Measurements from ENCODE around the gene NELFB.

Gene NELFB

GRCh38 chr9:137293482-137294090 lies 38.5 kb downstream of the NELFB start:
- no peak for DNase-seq

GRCh38 chr9:137294091-137294680 lies 39.1 kb downstream of the NELFB start:
- peak; percentile 47 for DNase-seq

GRCh38 chr9:137294681-137295237 lies 39.6 kb downstream of the NELFB start:
- peak; percentile 38 for DNase-seq

- DNase-seq = no peak
Measured at GRCh38 chr9:137295238-137295811, 40.2 kb downstream of the NELFB start.

GRCh38 chr9:137295849-137296669 lies 40.9 kb downstream of the NELFB start:
- no peak for DNase-seq

GRCh38 chr9:137296670-137297664 lies 41.8 kb downstream of the NELFB start:
- DNase-seq = no peak

GRCh38 chr9:137297966-137298365 lies 42.8 kb downstream of the NELFB start:
- DNase-seq = no peak

GRCh38 chr9:137298401-137299202 lies 43.5 kb downstream of the NELFB start:
- DNase-seq = no peak

- no peak for DNase-seq
Measured at GRCh38 chr9:137299203-137299565, 44.1 kb downstream of the NELFB start.

- no peak for DNase-seq
Measured at GRCh38 chr9:137299938-137300337, 44.8 kb downstream of the NELFB start.

- no peak for DNase-seq
Measured at GRCh38 chr9:137300567-137301080, 45.5 kb downstream of the NELFB start.

- peak; percentile 27 for DNase-seq
Measured at GRCh38 chr9:137301081-137301947, 46.2 kb downstream of the NELFB start.

GRCh38 chr9:137302118-137302448 lies 47.0 kb downstream of the NELFB start, which contains the start of gene NRARP:
NRARP (minus strand) TSS chr9:137302271; CDS start chr9:137301928, 343 bp downstream.
- DNase-seq = peak; percentile 78

GRCh38 chr9:137302449-137303150 lies 47.5 kb downstream of the NELFB start:
- DNase-seq = no peak

- DNase-seq = no peak
Measured at GRCh38 chr9:137303151-137303892, 48.2 kb downstream of the NELFB start.

GRCh38 chr9:137303893-137304382 lies 48.8 kb downstream of the NELFB start:
- no peak for DNase-seq

- no peak for DNase-seq
Measured at GRCh38 chr9:137304383-137305059, 49.4 kb downstream of the NELFB start.
